OCI-LY1 (cell line): Measurements from ENCODE around the gene DTX3L.

ENCODE experiments used
- H2AFZ ChIP-seq: fragments of 200-600 bp; sonication (generic), shearing (Covaris generic); 2 replicates; pipeline ENCODE4 v1.6.0; 2014; ENCODE audit warnings: antibody characterized with exemption, mild to moderate bottlenecking, low read length
- H3F3A ChIP-seq: fragments of 200-600 bp; sonication (generic), shearing (Covaris generic); 2 replicates; pipeline ENCODE4 v1.6.0; 2014; ENCODE audit warnings: mild to moderate bottlenecking, antibody characterized with exemption, low read length, moderate library complexity; ENCODE audit not compliant: insufficient read depth
- H3K27ac ChIP-seq: fragments of 200-600 bp; sonication (generic); 2 replicates; pipeline ENCODE4 v1.5.1; 2014; ENCODE audit warnings: low read length, mixed run types, mild to moderate bottlenecking, low read depth; ENCODE audit not compliant: poor library complexity, severe bottlenecking
- H3K27me3 ChIP-seq: fragments of 200-600 bp; sonication (generic); 2 replicates; pipeline ENCODE4 v1.6.0; 2014; ENCODE audit warnings: antibody characterized with exemption, mild to moderate bottlenecking, low read length, moderate library complexity; ENCODE audit not compliant: insufficient read depth
- H3K36me3 ChIP-seq: fragments of 200-600 bp; sonication (generic); 2 replicates; pipeline ENCODE4 v1.6.1; 2014; ENCODE audit warnings: mild to moderate bottlenecking, antibody characterized with exemption, low read length, moderate library complexity, mixed read lengths; ENCODE audit not compliant: insufficient read depth
- H3K4me1 ChIP-seq: fragments of 200-600 bp; sonication (generic); 2 replicates; pipeline ENCODE4 v1.5.1; 2014; ENCODE audit warnings: mild to moderate bottlenecking, low read length, moderate library complexity; ENCODE audit not compliant: insufficient read depth, severe bottlenecking
- H3K4me2 ChIP-seq: fragments of 200-600 bp; sonication (generic), shearing (Covaris generic); 2 replicates; pipeline ENCODE4 v1.6.1; 2014; ENCODE audit warnings: low read length
- H3K4me3 ChIP-seq: fragments of 200-600 bp; sonication (generic); 2 replicates; pipeline ENCODE4 v1.5.1; 2014; ENCODE audit warnings: low read length, low read depth, mild to moderate bottlenecking, mixed read lengths; ENCODE audit not compliant: poor library complexity, severe bottlenecking
- H3K79me2 ChIP-seq: fragments of 200-600 bp; shearing (Covaris generic); 2 replicates; pipeline ENCODE4 v1.6.1; 2016; ENCODE audit warnings: mixed run types, low read length, mixed read lengths; ENCODE audit not compliant: insufficient read depth
- H3K9ac ChIP-seq: fragments of 200-600 bp; sonication (generic), shearing (Covaris generic); 2 replicates; pipeline ENCODE4 v1.6.1; 2014; ENCODE audit warnings: mild to moderate bottlenecking, low read length, mixed read lengths
- H3K9me2 ChIP-seq: fragments of 200-600 bp; sonication (generic), shearing (Covaris generic); 2 replicates; pipeline ENCODE4 v1.6.1; 2014; ENCODE audit warnings: low read depth, mild to moderate bottlenecking, low read length, mixed read lengths
- H3K9me3 ChIP-seq: fragments of 200-600 bp; shearing (Covaris generic); 2 replicates; pipeline ENCODE4 v1.6.1; 2014; ENCODE audit warnings: low read length, mixed read lengths
- H4K20me1 ChIP-seq: fragments of 200-600 bp; sonication (generic), shearing (Covaris generic); 2 replicates; pipeline ENCODE4 v1.6.0; 2016; ENCODE audit warnings: mild to moderate bottlenecking, low read length; ENCODE audit not compliant: insufficient read depth
- EZH2 ChIP-seq: fragments of 200-600 bp; sonication (generic), shearing (Covaris generic); IDR thresholded peaks from 2 replicates; pipeline ENCODE4 v1.8.0; 2017; ENCODE audit warnings: borderline replicate concordance, mixed run types, mild to moderate bottlenecking, antibody characterized with exemption, low read length, moderate library complexity, mixed read lengths
- TF ChIP-seq, protein P1 (sequence below): fragments of 200-600 bp; sonication (generic), shearing (Covaris generic); IDR thresholded peaks from 2 replicates; pipeline ENCODE4 v1.5.1; 2017; ENCODE audit warnings: mild to moderate bottlenecking, antibody characterized with exemption, low read length, moderate library complexity, mixed read lengths

The DTX3L gene

DNA sequence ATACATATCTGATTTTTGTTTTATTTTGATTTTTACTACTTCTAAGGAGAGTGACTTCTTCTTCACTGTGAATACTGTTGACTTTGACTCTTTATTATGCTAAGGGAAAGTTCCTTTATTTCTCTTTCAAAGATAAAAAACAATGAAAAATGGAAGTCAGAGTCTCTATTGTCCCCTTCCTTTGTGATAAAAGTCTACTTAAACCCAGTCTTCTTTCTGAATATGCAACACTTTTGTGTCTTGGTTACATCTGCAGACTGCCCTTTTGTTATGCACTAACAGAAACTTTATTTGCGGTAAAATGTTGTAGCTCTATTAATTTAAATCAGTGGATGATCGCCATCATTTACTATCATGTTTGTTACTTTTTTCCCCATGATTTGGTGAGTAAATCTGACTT, 26.5 kb downstream of the DTX3L start:
- Histone ChIP-seq H3K9me3 (no peaks in the 10 kb centered on the region), H3K36me3 (no peaks in the 10 kb centered on the region), H3K27ac (no peak overlapping the region)

DNA sequence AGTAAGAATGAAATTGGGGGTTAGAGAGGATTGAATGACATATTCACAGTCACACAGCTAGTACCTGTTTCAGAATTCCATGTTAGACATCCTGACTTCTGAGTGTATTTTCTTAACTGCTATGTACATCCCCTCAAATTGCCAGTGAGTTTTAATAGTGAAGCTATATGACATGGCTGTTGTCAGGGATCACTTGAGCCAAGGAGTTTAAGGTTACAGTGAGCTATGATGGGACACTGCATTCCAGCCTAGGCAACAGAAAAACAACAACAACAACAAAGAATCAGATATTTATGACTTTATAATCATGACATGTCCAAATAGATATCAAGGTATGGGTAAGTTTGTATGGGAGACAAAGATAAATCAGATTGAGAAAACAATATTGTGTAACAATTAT, 29.9 kb downstream of the DTX3L start:
- no peak overlapping the region for H3K4me2 ChIP-seq
- no peaks in the 10 kb centered on the region for H3K27me3 ChIP-seq
- no peaks in the 10 kb centered on the region for H3F3A ChIP-seq
- H3K9ac ChIP-seq: no peak overlapping the region
- H3K79me2 ChIP-seq: no peaks in the 10 kb centered on the region
- no peak overlapping the region for H3K4me3 ChIP-seq
- H3K4me1 ChIP-seq: peaks cover 10% of the 10 kb centered on the region
- no peaks in the 10 kb centered on the region for H3K9me3 ChIP-seq
- no peaks in the 10 kb centered on the region for H4K20me1 ChIP-seq
- TF ChIP-seq, protein P1, sequence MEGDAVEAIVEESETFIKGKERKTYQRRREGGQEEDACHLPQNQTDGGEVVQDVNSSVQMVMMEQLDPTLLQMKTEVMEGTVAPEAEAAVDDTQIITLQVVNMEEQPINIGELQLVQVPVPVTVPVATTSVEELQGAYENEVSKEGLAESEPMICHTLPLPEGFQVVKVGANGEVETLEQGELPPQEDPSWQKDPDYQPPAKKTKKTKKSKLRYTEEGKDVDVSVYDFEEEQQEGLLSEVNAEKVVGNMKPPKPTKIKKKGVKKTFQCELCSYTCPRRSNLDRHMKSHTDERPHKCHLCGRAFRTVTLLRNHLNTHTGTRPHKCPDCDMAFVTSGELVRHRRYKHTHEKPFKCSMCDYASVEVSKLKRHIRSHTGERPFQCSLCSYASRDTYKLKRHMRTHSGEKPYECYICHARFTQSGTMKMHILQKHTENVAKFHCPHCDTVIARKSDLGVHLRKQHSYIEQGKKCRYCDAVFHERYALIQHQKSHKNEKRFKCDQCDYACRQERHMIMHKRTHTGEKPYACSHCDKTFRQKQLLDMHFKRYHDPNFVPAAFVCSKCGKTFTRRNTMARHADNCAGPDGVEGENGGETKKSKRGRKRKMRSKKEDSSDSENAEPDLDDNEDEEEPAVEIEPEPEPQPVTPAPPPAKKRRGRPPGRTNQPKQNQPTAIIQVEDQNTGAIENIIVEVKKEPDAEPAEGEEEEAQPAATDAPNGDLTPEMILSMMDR: no peak
- TF ChIP-seq EZH2: no peak
- H3K9me2 ChIP-seq: no peaks in the 10 kb centered on the region
- no peaks in the 10 kb centered on the region for H3K36me3 ChIP-seq
- H2AFZ ChIP-seq: no peak overlapping the region
- H3K27ac ChIP-seq: no peak overlapping the region

More for the DNA sequence above, 26.5 kb downstream of the DTX3L start:
- Histone ChIP-seq H3K4me3 (no peak overlapping the region), H2AFZ (no peak overlapping the region), H3F3A (no peaks in the 10 kb centered on the region), H3K4me1 (peaks cover 12% of the 10 kb centered on the region), H3K9me2 (no peaks in the 10 kb centered on the region; the same call in 1 of the 2 replicates), H3K9ac (no peak overlapping the region), H4K20me1 (no peaks in the 10 kb centered on the region), H3K79me2 (no peaks in the 10 kb centered on the region), H3K4me2 (no peak overlapping the region), H3K27me3 (no peaks in the 10 kb centered on the region)
- TF ChIP-seq, protein P1: no peak
- no peak for TF ChIP-seq EZH2

DNA sequence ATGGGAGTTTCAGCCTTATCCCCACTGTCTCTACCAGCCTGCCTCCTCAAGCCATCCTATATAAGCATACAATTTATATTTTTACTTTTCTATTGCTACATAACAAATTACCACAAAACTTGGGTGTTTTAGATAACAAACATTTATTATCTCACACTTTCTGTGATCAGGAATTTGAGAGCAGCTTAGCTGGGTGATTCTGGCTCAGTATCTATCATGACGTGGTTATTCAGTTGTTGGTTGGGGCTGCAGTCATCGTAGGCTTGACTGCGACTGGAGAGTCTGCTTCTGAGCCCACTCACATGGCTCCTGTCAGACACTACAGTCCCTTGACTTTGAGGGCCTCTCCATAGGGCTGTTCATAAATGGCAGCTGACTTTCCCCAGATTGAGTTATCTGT, 34.0 kb downstream of the DTX3L start:
- H3K36me3 ChIP-seq: no peaks in the 10 kb centered on the region

More for the DNA sequence above, 34.0 kb downstream of the DTX3L start:
- Histone ChIP-seq H2AFZ (no peak overlapping the region), H3F3A (no peaks in the 10 kb centered on the region), H3K9ac (no peak overlapping the region), H4K20me1 (no peaks in the 10 kb centered on the region), H3K4me3 (no peak overlapping the region), H3K27me3 (no peaks in the 10 kb centered on the region), H3K4me2 (no peak overlapping the region), H3K79me2 (no peaks in the 10 kb centered on the region), H3K27ac (no peak overlapping the region), H3K4me1 (no peaks in the 10 kb centered on the region), H3K9me2 (no peaks in the 10 kb centered on the region), H3K9me3 (no peaks in the 10 kb centered on the region)
- TF ChIP-seq EZH2: no peak
- TF ChIP-seq, protein P1: no peak
